ENCODE data around the gene ANGPT4.

- TF ChIP-seq, protein P1, sequence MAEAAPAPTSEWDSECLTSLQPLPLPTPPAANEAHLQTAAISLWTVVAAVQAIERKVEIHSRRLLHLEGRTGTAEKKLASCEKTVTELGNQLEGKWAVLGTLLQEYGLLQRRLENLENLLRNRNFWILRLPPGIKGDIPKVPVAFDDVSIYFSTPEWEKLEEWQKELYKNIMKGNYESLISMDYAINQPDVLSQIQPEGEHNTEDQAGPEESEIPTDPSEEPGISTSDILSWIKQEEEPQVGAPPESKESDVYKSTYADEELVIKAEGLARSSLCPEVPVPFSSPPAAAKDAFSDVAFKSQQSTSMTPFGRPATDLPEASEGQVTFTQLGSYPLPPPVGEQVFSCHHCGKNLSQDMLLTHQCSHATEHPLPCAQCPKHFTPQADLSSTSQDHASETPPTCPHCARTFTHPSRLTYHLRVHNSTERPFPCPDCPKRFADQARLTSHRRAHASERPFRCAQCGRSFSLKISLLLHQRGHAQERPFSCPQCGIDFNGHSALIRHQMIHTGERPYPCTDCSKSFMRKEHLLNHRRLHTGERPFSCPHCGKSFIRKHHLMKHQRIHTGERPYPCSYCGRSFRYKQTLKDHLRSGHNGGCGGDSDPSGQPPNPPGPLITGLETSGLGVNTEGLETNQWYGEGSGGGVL (CRISPR knock-in tag; IDR thresholded peaks at IDR 0.05) = no peak
- TF ChIP-seq ZHX1 (conservative IDR thresholded peaks at IDR 0.05; ENCODE audit: low read length) (no peak), NCOA1 (IDR thresholded peaks at IDR 0.05; ENCODE audit: low read depth) (no peak)
These were observed 43.1 kb downstream of the ANGPT4 start for GRCh38 chr20:872855-873520.

Data from K562 (cell line).